Activated CD8-positive, alpha-beta memory T cell treated with anti-CD3 and anti-CD28 coated beads, Interleukin-2, amount 50 U/mL, for 1 hour (primary cell): Measurements from ENCODE around the gene RPS19BP1.
A peak's percentile ranks its signal among the peaks of the same experiment; 100 is the strongest.

Source experiments
- DNase-seq: peaks from one replicate; pipeline ENCODE4 v3.0.0-alpha.2; 2020; ENCODE audit errors: extremely low read depth

RPS19BP1 gene, protein sequence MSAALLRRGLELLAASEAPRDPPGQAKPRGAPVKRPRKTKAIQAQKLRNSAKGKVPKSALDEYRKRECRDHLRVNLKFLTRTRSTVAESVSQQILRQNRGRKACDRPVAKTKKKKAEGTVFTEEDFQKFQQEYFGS

DNA sequence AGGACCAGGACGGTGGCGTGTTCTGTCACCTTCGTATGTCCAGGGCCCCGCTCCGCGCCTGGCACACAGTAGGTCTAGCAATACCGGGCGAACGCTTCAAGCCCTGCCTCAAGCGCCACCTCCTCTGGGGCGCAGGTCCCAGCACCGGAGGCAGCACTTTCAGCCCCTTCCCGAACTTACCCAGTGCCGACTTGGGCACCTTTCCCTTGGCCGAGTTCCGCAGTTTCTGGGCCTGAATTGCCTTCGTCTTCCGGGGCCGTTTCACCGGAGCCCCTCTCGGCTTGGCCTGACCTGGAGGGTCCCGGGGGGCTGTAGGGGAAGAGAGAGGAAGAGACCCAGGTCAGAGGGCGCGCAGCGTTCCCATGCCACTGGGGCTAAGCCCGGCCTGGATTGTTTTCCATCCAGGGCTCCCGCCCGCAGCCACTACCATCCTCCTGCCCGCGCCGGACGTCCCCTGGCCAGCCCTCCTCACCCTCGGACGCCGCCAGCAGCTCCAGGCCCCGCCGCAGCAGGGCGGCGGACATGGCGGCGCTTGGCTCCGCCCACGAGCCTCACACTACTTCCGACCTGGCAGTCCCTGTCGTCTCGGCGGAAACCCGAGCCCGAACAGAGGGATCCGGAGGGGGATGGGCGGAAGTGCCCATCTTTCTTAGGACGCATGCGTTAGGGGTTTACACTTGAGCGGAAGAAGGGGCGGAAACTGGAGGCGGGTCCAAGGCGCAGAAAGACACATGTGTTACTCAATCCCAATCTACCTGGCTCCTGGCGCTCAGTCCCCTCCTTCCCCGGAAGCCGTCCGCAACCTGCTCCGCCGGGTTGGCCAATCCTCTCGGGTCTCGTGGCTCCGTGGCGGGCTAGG, at the start of gene RPS19BP1:
RPS19BP1 (minus strand) TSS at position 534 of the 859 bp plus-strand sequence; CDS start at position 524, 10 bp downstream.
- DNase-seq = peak; percentile 97

DNA sequence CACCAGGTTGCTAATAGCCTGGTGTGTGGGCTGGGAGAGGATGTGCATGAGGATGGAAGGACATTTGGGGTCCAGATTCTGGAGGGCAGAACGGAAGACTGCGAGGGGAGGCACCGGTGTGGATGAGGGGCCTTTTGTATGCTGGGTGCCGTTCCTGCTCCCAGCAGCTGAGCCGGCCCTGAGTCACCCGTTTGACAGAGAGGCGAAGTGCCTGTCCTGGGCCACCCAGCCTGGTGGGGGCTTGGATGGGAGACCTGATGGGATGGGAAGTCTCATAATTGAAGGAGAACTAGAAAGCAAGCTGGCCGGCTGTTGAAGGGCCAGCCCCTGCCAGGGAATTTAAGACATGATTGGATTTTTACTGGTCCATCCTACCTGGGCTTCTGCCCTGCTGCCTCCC, 48.8 kb upstream of the RPS19BP1 start:
- DNase-seq = no peak

DNA sequence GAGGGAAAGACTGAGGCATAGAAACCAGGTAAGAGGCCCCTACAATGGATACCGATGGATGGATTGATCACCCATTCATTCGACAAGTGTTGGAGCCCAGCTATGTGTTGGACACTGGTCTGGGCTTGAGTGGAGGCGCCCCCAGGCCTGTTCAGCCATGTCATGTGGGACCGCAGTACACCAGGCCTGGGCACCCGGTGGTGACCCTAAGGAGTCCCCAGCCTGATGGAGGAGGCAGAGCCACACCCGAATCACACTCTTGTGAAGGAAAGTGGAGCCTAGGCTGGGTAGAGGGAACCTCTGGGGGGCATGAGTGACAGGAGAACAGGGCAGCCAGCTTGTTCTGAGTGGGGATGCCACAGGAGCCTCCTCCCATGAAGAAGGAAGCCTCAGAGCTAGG, 48.2 kb upstream of the RPS19BP1 start:
- DNase-seq = no peak

DNA sequence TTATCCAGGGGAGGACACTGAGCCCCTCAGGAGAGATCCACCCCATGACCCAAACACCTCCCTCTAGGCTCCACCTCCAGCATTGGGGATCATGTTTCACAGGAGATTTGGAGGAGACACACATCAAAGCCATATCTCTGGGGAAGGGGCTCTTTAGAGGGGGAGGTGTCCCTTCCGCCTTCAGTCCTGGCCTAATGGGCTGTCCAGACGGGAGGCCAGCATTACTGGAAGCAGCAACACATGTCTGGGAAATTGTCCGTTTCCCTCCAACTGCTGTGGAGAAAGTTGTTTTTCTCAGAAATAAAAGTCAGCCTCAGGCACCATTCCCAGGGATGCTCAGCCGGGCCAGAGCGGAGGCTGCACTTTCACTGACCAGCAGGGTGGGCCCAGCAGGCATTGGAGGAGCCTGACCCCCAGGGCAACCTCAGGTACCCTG, 47.5 kb upstream of the RPS19BP1 start:
- DNase-seq = no peak

DNA sequence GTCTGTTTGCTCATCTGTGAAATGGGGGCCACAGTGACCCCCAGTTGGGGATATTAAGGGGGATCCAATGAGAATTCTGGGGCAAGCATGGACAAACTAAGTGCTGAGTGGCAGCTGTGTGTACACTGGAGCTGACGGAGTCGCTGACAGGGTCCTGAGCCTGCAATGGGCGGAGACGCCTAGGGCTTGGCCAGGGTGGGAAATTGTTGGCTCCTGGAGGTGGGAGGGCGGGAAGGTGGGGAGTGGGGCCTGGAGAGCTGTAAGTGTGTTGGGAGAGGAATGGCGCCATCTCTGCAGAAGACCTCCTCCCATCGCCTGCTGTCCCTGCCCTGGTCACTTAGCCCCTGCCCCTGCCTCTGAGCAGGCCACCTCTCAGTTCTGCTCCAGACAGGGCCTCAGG, 45.4 kb upstream of the RPS19BP1 start:
- DNase-seq = no peak

DNA sequence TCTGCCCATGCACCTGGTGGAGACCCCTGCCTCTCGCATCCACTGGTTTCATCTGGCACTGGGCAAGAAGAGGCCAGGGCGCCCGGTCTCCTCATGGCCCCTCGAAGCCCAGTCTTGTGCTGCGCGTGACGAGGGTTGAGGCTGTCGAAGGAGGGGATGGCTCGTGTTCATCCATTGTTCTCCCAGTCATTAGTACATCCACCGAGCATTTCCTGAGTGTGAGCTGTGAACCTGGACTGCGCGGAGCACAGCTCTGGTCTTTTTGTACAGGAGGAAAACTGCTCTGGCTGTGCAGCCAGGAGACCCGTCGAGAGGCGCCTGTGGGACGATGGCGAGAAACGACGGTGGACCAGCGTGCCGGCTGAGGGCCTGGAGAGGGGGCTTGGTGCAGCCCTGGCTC, 44.8 kb upstream of the RPS19BP1 start:
- no peak for DNase-seq

DNA sequence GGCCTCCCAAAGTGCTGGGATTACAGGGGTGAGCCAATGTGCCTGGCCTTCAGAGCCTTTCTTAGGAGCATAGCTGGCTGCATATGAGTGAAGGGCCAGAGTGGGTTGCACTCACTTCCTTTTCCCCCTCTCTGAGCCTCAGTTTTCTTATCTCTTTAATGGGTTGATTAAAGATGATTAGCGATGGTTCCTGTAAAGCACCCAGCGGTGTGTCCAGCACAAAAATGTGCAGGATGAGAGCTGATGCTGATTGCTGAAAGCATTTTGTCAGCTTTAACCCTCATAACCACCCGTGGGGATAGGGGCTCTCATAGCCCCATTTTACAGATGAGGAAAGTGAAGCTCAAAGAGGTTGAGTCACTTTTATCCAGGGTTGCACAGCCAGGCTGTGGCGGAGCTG, 43.5 kb upstream of the RPS19BP1 start:
- DNase-seq = no peak

DNA sequence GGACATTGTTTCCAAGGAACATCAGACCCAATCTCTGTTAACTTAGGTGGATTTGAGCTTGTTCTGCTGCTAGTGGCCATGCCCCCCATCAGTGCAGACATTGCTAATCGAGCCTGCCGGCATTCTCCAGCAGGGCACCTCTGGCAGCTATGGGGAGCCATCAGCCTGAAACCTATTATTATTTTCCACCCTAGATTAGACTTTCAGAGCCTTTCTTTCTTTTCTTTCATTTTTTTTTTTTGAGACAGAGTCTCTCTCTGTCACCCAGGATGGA, 42.9 kb upstream of the RPS19BP1 start:
- DNase-seq = no peak

DNA sequence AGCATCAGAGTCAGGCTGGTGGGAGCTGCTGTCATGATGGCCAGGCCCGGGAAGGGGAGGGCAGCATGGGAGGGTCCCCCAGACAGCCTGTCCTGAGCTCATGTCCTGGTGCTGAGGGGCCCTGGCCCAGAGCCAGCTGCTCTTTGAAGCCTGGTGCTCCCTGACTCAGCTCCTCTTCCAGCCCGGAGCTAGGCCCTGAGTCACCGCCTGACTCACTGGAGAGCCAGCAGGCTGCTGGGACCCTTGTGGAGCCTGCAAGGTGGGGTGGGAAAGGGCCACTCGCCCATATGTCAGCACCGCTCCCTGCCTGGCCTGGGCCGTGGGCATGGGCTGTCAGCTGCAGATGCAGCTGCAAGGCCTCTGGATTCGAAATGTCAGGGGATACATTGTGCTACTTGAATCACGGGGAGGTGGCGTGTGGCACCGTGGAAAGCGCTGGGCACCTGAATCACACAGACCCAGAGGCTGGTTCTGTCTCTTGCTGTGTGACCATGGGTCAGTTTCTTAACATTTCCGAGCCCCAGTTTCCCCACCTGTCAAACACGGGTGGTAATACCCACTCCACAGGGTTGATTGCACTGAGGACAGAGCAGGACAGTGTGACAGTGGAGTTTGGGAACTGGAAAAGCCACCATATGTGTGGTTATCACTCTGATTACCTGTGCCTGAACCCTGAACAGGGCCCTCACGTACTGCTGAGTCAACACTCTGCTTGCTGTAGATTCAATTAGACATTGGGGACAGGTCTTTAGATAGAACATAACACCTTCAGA, 42.4 kb upstream of the RPS19BP1 start:
- no peak for DNase-seq

DNA sequence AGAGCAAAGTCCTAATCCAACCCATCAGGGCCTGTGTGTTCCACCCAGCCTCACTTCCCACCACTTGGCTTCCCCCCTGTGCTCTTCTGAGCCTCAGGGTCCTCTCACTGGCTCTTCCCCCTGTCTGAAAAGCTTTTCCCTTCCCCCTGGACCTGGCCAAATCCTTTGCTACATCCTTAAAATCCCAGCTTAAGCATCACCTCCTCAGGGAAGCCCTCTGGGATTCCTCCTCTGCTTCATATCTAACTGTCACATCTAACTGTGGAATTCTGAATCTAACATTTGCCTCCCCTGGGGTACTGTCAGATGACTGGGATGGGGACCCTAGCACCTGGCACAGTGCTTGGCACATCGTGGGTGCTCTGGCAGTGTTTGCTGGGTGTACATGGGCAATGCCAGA, 39.0 kb upstream of the RPS19BP1 start:
- no peak for DNase-seq

DNA sequence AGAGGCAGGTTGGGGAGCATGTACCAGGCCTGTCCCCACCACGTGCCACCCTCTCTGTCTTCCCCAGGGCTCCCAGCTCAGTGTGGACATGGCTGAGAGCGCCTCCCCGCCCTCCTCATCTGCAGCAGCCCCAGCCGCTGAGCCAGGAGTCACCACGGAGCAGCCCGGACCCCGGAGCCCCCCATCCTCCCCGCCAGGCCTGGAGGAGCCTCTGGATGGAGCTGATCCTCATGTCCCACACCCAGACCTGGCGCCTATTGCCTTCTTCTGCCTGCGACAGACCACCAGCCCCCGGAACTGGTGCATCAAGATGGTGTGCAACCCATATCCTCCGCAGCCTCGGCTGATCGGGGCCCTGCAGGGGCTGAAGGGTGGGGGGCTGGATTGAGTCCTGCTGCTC, 38.1 kb upstream of the RPS19BP1 start, which contains the start of gene CACNA1I:
CACNA1I (plus strand) TSS at position 89 of the 400 bp plus-strand sequence; CDS start at position 89, 0 bp downstream.
- DNase-seq = no peak

DNA sequence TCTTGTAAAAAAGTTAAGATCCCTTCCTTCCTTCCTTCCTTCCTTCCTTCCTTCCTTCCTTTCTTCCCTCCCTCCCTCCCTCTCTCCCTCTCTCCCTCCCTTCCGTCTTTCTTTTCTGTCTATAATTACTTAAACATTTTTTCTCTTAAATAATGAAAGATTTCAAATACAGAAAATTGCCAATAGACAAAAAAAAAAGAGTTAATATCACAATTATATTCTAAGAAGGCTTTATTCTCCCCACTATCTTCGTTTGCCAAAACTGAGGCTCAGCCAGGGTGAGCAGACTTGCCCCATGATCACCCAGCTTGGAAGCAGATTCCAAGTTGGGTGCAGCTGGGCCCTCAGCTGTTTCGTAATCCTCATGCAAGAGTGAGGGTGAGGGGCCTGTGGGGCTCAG, 37.7 kb upstream of the RPS19BP1 start:
- no peak for DNase-seq

DNA sequence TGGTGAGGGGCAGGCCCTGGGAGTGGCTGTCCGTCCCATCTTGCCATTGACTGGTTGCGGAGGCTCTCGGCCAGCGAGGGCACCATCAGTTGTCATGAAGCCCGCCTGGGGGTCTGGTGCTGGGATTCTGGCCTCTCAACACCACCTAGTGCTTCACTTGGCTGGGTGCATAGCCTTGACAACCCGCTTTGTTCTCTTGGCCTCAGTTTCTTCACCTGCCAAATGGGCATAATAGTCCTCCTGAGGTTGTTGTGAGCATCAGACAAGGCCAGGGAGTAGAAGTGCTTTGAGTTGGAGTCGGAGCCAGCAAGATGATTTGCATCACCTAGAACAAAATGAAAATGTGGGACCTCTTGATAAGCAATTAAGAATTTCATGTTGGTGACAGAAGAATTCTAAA, 36.5 kb upstream of the RPS19BP1 start:
- no peak for DNase-seq

DNA sequence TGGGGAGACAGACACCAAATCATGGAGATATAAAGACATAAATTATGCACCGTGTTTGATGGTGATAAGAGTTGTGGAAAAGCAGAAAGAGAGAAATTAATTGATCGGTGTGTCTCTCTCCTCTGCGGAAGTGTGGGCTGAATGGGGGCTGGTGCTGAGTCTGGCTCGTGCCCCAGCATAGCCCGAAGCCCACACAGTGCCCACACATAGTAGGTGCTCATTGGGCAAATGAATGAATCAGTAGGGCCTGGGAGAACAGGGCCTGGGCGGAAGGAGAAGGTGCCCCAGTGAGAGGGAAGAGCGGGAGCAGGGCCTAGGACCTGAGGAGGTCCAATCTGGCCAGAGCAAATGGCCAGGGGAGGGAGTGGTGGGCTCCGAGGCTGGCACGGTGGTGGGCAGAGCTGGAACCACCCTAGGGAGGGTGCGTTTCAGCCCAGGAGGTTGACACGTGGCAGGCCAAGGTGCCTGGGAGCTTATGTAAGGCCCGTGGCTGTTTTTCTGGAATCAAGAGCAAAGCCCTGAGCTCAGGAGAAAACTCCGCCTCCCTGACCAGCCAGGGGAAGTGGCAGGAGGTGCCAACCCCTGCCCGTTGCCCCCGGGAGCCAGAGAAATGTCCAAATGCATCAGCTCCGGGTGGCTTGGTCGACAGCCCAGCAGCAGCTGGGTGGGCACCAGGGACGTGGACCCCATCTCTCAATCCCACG, 35.9 kb upstream of the RPS19BP1 start:
- no peak for DNase-seq

DNA sequence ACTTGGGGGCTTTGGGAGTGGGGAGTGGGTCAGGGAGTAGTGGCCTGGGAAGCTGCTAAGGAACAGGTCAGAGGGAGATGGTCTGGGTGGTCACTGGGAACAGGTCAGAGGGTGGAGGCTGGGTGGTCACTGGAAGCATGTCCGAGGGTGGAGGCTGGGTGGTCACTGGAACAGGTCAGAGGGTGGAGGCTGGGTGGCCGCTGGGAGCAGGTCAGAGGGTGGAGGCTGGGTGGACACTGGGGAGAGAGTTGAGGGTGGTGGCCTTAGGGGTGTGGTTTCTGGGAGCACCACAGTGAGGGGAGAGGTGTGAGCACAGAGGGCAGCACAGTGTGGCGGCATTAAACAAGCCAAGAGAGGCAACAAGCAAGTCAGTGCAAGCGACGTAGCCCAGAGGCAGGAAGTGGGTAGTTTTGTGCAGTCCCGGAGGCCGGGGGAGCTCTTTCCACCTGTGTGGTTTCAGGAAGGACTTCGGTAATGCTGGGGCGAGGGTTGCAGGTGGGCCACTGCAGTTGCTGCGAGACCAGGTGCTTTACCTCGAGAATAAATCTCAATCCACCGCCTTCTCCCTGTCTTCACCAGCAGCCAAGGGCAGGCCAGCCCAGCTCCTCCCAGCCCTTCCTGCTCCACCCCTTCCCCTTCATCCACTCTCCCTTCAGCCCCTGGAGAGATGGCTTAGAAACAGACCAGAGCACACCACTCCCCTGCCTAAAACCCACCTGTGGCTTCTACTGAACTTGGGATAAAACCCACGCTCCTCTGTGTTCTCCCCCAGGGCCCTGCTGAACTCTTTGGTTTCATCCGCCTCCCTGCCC, 34.8 kb upstream of the RPS19BP1 start:
- DNase-seq = no peak

DNA sequence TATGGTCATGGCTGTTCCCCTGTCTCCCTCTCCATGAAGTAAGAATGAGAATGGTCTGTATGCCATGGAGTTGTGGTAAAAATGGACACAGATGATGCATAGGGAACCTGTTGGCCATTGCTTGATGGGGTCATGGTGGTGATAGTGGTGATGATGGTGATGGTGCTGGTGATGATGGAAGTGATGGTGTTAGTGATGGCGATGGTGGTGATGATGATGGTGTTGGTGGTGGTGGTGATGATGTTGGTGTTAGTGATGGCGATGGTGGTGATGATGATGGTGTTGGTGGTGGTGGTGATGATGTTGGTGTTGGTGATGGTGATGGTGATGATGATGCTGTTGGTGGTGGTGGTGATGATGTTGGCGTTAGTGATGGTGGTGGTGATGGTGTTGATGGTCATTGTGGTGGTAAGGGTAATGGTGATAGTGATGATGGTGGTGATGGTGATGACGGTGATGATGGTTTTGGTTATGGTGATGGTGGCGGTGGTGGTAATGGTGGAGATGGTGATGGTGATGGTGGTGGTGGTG, 32.9 kb upstream of the RPS19BP1 start:
- DNase-seq = no peak

DNA sequence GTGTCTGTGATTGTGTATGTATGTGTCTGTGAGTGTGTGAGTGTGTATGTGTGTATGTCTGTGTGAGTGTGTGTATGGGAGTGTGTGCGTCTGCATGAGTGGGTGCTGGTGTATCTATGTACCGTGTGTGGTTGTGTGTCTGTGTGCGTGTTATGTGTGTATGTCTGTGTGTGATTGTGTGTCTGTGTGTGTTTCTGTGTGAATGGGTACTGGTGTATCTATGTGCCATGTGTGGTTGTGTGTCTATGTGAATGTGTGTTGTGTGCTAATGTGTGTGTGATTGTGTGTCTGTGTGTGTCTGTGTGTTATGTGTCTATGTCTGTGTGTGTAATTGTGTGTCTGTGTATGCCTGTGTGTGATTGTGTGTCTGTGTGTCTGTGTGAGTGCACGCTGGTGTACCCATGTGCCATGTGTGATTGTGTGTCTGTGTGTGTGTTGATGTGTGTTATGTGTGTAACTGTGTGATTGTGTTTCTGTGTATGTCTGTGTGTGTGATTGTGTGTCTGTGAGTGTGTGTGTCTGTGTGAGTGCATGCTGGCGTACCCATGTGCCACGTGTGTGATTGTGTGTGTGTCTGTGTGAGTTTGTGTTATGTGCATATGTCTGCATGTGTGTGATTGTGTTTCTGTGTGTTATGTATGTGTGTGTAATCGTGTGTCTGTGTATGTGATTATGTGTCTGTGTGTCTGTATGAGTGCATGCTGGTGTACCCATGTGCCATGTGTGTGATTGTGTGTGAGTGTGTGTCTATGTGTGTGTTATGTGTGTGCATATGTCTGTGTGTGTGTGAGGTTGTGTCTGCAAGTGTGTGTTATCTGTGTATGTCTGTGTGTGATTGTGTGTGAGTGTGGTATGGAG, 31.3 kb upstream of the RPS19BP1 start:
- no peak for DNase-seq

DNA sequence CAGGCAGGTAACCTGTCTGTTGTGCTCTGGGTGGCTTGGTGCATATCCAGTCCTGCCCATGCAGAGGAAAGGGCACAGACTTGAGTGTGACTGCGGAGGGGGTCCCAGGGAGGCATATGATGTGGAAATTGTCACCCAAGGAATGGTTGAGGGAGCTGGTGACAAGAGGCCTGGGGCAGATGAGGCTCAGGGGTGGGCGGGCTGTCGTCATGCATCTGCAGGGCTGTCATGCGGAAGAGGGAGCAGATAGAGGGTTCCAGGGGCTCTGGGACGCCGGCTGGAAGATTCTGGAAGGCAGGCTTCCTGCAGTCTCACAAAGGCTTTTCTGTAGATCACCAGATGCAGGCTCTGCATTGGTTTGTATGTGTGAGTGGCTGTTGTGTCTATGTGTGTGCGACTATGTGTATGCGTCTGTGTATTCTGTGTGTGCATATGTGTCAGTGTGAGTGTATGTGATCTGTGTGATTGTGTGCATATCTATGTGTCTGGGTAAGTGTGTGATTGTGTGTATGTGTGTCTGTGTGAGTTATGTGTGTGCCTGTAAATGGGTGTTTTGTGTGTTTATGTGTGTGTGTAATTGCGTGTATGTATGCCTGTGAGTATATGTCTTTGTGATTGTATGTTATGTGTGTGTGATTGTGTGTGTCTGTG, 30.4 kb upstream of the RPS19BP1 start:
- no peak for DNase-seq

DNA sequence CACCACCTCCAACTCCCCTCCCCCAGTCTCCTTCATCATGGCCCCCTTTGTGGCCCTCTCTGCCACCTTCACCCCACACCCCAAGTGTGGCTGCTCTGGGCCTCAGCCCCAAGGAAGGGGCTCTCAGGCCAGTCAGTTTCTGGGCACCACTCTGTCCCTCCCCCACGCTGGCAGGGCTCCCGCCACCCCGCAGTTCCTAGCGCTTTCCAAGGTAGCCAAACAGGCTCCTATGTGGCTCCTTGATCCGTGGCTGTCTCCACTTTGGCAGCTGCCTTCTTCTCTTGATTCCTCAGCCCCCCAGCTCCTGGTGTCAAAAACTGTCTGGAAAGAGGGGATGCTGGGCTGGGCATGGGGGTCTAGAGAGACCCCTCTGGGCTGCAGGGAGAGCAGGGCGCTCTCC, 27.6 kb upstream of the RPS19BP1 start:
- no peak for DNase-seq
